Measurements from ENCODE around the gene S100A6. TPM values are rescaled to one million over a fixed set of nuclear protein-coding genes. Genes with fewer than 3 reads are reported as not detected.
"Not testable (repeated sequence)": the region's sequence is repeated elsewhere in the genome, so short reads cannot be mapped to it uniquely, and the experiment has no call there.

The S100A6 gene
- total RNA-seq, 1 experiment from 2014 or later: 19.2 TPM

DNA sequence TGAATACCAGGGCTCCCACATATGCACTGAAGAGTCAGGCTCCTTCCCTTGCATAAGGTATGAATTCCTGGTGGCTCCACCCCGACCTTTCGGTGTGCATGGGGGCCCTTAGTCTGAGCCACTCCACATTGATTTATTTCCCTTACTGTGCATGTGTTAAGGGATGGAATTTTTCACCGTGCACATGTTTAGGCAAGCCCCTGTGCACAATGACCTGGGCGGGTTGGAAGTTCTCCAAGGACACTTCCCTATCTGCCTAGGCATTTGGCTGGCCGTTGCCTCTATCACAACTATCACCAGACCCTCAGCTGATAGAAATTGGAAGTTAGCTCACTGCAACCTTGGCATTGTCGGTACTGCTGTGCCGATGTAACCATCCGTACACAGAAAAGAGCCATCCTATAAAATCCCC is 9.7 kb downstream of the S100A6 start (continued):
- TF ChIP-seq, protein P1, sequence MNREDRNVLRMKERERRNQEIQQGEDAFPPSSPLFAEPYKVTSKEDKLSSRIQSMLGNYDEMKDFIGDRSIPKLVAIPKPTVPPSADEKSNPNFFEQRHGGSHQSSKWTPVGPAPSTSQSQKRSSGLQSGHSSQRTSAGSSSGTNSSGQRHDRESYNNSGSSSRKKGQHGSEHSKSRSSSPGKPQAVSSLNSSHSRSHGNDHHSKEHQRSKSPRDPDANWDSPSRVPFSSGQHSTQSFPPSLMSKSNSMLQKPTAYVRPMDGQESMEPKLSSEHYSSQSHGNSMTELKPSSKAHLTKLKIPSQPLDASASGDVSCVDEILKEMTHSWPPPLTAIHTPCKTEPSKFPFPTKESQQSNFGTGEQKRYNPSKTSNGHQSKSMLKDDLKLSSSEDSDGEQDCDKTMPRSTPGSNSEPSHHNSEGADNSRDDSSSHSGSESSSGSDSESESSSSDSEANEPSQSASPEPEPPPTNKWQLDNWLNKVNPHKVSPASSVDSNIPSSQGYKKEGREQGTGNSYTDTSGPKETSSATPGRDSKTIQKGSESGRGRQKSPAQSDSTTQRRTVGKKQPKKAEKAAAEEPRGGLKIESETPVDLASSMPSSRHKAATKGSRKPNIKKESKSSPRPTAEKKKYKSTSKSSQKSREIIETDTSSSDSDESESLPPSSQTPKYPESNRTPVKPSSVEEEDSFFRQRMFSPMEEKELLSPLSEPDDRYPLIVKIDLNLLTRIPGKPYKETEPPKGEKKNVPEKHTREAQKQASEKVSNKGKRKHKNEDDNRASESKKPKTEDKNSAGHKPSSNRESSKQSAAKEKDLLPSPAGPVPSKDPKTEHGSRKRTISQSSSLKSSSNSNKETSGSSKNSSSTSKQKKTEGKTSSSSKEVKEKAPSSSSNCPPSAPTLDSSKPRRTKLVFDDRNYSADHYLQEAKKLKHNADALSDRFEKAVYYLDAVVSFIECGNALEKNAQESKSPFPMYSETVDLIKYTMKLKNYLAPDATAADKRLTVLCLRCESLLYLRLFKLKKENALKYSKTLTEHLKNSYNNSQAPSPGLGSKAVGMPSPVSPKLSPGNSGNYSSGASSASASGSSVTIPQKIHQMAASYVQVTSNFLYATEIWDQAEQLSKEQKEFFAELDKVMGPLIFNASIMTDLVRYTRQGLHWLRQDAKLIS (CRISPR knock-in tag; IDR thresholded peaks at IDR 0.05; ENCODE audit: borderline replicate concordance): no peak
- TF ChIP-seq OVOL2 (CRISPR knock-in tag; IDR thresholded peaks at IDR 0.05; ENCODE audit: borderline replicate concordance): no peak

DNA sequence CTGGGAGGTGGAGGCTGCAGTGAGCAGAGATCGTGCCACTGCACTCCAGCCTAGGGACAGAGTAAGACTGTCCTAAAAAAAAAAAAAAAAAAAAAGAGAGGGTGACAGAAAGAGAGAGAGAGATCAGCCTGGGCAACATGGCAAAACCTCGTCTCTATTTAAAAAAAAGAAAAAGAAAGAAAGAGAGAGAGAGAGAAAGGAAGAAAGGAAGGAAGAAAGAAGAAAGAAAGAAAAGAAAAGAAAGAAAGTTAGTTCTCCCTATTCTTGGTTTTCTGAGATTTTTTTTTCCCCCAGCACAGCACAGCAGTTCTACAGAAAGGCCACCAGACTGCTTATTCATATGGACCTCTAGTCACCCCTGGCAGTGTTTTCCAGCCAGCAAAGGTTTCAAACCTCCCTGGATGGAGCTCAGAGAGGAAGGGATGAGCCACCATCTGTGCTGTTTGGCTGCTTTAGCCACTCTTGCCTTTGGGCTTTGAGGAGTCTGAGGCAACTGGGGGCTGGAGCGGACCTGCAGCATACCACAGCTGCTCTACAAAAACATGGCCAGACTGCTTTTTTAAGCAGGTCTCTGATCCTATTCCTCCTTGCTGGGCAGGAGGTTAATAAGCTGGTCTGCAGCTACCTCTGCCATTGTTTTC is 10.6 kb downstream of the S100A6 start:
- no peak for ATAC-seq
- peaks cover 7% of the 10 kb centered on the region for H3K36me3 Mint-ChIP-seq

DNA sequence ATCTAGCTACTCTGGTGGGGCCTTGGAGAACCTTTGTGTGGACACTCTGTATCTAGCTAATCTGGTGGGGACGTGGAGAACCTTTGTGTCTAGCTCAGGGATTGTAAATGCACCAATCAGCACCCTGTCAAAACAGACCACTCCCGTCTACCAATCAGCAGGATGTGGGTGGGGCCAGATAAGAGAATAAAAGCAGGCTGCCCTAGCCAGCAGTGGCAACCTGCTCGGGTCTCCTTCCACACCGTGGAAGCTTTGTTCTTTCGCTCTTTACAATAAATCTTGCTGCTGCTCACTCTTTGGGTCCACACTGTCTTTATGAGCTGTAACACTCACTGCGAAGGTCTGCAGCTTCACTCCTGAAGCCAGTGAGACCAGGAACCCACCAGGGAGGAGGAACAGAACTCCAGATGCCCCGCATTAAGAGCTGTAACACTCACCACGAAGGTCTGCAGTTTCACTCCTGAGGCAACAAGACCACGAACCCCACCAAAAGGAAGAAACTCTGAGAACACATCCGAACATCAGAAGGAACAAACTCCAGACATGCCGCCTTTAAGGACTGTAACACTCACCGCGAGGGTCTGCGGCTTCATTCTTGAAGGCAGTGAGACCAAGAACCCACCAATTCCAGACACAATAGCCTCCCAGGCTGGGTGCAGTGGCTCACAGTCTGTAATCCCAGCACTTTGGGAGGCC is 13.3 kb downstream of the S100A6 start:
- POLR2A ChIA-PET; H3K9me3 Mint-ChIP-seq; H3K4me3 Mint-ChIP-seq; ATAC-seq; H3K27ac Mint-ChIP-seq; H3K36me3 Mint-ChIP-seq; DNase-seq (ENCODE audit: low spot score): not testable (repeated sequence)
- Mint-ChIP-seq H3K27me3 (ENCODE audit: low read depth) (peaks cover 41% of the 10 kb centered on the region), H3K4me1 (peaks cover 38% of the 10 kb centered on the region)
- CTCF ChIA-PET: interaction anchor here (0.6 to 1.3 kb wide), 2 partner anchors 25 to 105 kb away, joined by 3 to 4 read pairs; partner anchors contain the start of gene S100A13

More for the DNA sequence above, 10.6 kb downstream of the S100A6 start:
- DNase-seq (ENCODE audit: low spot score): no peak
- H3K27me3 Mint-ChIP-seq (ENCODE audit: low read depth): peaks cover 19% of the 10 kb centered on the region
- CTCF ChIA-PET: interaction anchor here (0.6 to 3.6 kb wide), 11 partner anchors 14 to 259 kb away, joined by 3 to 15 read pairs (median 4); partner anchors contain the start of genes CHTOP, S100A13 and S100A4
- TF ChIP-seq NFE2L1 (CRISPR knock-in tag; IDR thresholded peaks at IDR 0.05) (no peak), TEAD4 (CRISPR knock-in tag; IDR thresholded peaks at IDR 0.05) (no peak), MXD4 (CRISPR knock-in tag; IDR thresholded peaks at IDR 0.05; ENCODE audit: borderline replicate concordance) (no peak), NFYB (CRISPR knock-in tag; conservative IDR thresholded peaks at IDR 0.05; ENCODE audit: low read depth) (no peak), PRRX2 (CRISPR knock-in tag; IDR thresholded peaks at IDR 0.05) (no peak), ZNF121 (CRISPR knock-in tag; IDR thresholded peaks at IDR 0.05) (no peak), OVOL2 (CRISPR knock-in tag; IDR thresholded peaks at IDR 0.05; ENCODE audit: borderline replicate concordance) (no peak)
- TF ChIP-seq, protein P2, sequence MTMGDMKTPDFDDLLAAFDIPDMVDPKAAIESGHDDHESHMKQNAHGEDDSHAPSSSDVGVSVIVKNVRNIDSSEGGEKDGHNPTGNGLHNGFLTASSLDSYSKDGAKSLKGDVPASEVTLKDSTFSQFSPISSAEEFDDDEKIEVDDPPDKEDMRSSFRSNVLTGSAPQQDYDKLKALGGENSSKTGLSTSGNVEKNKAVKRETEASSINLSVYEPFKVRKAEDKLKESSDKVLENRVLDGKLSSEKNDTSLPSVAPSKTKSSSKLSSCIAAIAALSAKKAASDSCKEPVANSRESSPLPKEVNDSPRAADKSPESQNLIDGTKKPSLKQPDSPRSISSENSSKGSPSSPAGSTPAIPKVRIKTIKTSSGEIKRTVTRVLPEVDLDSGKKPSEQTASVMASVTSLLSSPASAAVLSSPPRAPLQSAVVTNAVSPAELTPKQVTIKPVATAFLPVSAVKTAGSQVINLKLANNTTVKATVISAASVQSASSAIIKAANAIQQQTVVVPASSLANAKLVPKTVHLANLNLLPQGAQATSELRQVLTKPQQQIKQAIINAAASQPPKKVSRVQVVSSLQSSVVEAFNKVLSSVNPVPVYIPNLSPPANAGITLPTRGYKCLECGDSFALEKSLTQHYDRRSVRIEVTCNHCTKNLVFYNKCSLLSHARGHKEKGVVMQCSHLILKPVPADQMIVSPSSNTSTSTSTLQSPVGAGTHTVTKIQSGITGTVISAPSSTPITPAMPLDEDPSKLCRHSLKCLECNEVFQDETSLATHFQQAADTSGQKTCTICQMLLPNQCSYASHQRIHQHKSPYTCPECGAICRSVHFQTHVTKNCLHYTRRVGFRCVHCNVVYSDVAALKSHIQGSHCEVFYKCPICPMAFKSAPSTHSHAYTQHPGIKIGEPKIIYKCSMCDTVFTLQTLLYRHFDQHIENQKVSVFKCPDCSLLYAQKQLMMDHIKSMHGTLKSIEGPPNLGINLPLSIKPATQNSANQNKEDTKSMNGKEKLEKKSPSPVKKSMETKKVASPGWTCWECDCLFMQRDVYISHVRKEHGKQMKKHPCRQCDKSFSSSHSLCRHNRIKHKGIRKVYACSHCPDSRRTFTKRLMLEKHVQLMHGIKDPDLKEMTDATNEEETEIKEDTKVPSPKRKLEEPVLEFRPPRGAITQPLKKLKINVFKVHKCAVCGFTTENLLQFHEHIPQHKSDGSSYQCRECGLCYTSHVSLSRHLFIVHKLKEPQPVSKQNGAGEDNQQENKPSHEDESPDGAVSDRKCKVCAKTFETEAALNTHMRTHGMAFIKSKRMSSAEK (CRISPR knock-in tag; IDR thresholded peaks at IDR 0.05; ENCODE audit: borderline replicate concordance): no peak
- TF ChIP-seq, protein P3, sequence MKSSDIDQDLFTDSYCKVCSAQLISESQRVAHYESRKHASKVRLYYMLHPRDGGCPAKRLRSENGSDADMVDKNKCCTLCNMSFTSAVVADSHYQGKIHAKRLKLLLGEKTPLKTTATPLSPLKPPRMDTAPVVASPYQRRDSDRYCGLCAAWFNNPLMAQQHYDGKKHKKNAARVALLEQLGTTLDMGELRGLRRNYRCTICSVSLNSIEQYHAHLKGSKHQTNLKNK (CRISPR knock-in tag; IDR thresholded peaks at IDR 0.05): no peak
- POLR2A ChIA-PET: interaction anchor here (0.8 kb wide), 1 partner anchor 172 kb away, joined by 3 read pairs; no protein-coding TSS in a partner anchor
- no peak overlapping the region for H3K27ac Mint-ChIP-seq
- peaks cover 9% of the 10 kb centered on the region for H3K9me3 Mint-ChIP-seq
- H3K4me1 Mint-ChIP-seq: peaks cover 34% of the 10 kb centered on the region
- H3K4me3 Mint-ChIP-seq: no peak overlapping the region

DNA sequence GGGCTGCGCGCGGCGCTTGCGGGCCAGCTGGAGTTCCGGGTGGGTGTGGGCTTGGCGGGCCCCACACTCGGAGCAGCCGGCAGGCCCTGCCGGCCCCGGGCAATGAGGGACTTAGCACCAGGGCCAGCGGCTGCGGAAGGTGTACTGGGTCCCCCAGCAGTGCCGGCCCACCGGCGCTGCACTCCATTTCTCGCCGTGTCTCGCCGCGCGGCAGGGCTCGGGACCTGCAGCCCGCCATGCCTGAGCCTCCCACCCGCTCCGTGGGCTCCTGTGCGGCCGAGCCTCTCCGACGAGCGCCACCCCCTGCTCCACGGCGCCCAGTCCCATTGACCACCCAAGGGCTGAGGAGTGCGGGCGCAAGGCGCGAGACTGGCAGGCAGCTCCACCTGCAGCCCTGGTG is 14.0 kb downstream of the S100A6 start:
- H3K9me3 Mint-ChIP-seq; DNase-seq (ENCODE audit: low spot score); H3K36me3 Mint-ChIP-seq; POLR2A ChIA-PET; H3K27ac Mint-ChIP-seq; H3K4me3 Mint-ChIP-seq; ATAC-seq: not testable (repeated sequence)
- H3K4me1 Mint-ChIP-seq: peaks cover 31% of the 10 kb centered on the region
- CTCF ChIA-PET: interaction anchor here (1.3 to 6.8 kb wide), 4 partner anchors 11 to 106 kb away, joined by 4 to 55 read pairs (median 16); partner anchors contain the start of gene S100A13
- peaks cover 48% of the 10 kb centered on the region for H3K27me3 Mint-ChIP-seq (ENCODE audit: low read depth)
